Measurements from ENCODE around the gene NLK. TPM values are rescaled to one million over a fixed set of nuclear protein-coding genes. Genes with fewer than 3 reads are reported as not detected.
"Not testable (repeated sequence)": the region's sequence is repeated elsewhere in the genome, so short reads cannot be mapped to it uniquely, and the experiment has no call there.

Gene NLK
- total RNA-seq, 2 donors from 2014 or later = 19.8 to 37.0 TPM

DNA sequence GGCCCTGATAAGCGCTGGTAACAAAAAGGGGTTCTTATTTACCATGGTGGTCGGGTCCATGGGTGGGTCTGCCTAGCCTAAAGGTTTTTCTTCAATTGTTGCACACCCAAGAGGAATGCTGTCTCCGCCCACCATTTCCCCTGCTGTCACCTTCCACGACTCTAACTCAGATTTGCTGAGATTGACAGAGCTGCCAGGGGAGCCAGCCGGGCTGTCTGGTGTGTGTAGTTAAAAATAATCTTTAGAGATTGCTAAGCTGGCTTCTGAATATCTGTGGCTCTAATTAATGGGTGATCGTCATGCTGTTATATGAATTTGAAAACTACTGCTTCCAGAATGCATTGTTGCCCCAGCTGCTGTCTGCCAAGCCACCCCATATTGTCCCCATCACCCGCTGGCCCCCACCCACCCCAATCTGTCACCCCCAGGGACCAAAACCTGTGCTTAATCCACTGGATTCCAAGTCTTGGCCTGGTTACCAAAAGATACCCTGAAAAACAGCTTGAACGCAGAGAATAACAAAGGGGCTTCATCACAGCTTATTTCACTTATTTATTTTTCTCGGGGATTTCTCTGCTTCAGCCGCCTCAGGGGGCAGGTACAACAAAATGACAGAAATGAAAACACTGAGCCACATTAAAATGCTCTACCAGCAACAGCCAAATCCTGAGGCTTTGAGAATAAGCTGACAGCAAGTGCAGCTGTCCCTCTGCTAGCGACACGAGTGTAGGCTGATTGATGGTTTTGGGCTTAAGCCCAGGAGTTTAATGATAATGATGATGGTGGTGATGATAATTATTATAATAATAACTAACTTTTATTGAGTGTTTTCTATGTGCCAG is 46.1 kb upstream of the NLK start:
- intact Hi-C loops (cut with DNase I) = no loop called here
- no peak for DNase-seq (ENCODE audit: low spot score)
- H3K36me3 ChIP-seq = no peaks in the 10 kb centered on the region
- H3K27me3 ChIP-seq (replicated peaks; ENCODE audit: insufficient read depth) = no peaks in the 10 kb centered on the region
- H3K9me3 ChIP-seq = no peaks in the 10 kb centered on the region
- TF ChIP-seq CTCF (IDR thresholded peaks at IDR 0.05) (no peak), POLR2AphosphoS5 (IDR thresholded peaks at IDR 0.05) (no peak), POLR2A (IDR thresholded peaks at IDR 0.05) (no peak)
- H3K27ac ChIP-seq = no peak overlapping the region
- H3K4me1 ChIP-seq (replicated peaks) = no peaks in the 10 kb centered on the region
- 44% methylated on average over 12 of the region's 12 CpGs for WGBS
- no peak overlapping the region for H3K4me3 ChIP-seq

DNA sequence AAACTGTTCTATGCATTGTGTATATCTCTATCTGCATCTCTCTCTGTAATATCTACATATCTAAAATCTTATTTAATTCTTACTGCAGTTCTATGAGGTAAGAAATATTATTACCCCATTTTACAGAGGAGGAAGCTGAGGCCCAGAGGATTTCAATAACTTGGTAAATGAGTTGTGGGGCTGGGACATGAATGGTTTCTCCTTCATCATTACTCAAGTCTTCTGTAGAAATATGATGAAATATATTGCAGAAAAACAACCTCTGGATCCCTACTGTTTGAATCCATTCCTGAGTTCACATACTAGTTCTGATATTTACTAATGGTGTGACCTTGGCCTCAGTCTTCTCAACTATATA is 45.5 kb upstream of the NLK start:
- Histone ChIP-seq H3K27me3 (replicated peaks; ENCODE audit: insufficient read depth) (no peaks in the 10 kb centered on the region), H3K4me3 (no peak overlapping the region), H3K27ac (no peak overlapping the region), H3K4me1 (replicated peaks) (no peaks in the 10 kb centered on the region), H3K36me3 (no peaks in the 10 kb centered on the region), H3K9me3 (no peaks in the 10 kb centered on the region)
- TF ChIP-seq POLR2AphosphoS5 (IDR thresholded peaks at IDR 0.05) (no peak), POLR2A (IDR thresholded peaks at IDR 0.05) (no peak), CTCF (IDR thresholded peaks at IDR 0.05) (no peak)
- no peak for DNase-seq (ENCODE audit: low spot score)
- intact Hi-C loops (cut with DNase I) = no loop called here

GRCh38 chr17:27997522-27997921 is 45.0 kb upstream of the NLK start:
- WGBS = 71% methylated on average over 3 of the region's 3 CpGs

DNA sequence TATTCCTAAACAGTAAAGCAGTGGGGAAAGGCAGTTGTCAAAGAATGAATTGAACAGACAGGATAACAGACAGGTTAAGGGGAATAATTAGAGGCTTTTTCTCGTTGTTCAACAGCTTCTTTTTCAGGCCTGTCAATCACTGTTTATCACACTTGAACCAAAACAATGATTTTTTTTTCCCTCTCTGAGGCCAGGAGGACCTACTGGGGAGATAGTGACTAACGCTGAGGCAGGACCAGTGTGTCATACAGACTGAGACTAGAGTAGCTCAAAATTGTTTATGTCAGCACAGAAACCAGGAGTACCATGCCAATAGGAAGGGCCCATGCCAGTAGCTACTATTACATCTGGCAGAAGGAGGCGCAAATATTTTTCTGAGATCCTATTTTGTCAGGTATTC is 41.3 kb upstream of the NLK start:
- TF ChIP-seq POLR2AphosphoS5 (IDR thresholded peaks at IDR 0.05) = no peak
- no peak for TF ChIP-seq CTCF (IDR thresholded peaks at IDR 0.05)
- TF ChIP-seq POLR2A (IDR thresholded peaks at IDR 0.05) = no peak
- DNase-seq (ENCODE audit: low spot score) = no peak
- Histone ChIP-seq H3K4me1 (replicated peaks) (no peaks in the 10 kb centered on the region), H3K9me3 (no peaks in the 10 kb centered on the region), H3K36me3 (no peaks in the 10 kb centered on the region), H3K4me3 (no peak overlapping the region), H3K27ac (no peak overlapping the region), H3K27me3 (replicated peaks; ENCODE audit: insufficient read depth) (no peaks in the 10 kb centered on the region)
- WGBS = 48% methylated on average over 3 of the region's 3 CpGs
- intact Hi-C loops (cut with DNase I) = no loop called here

More at GRCh38 chr17:27997522-27997921, 45.0 kb upstream of the NLK start:
- Histone ChIP-seq H3K9me3 (no peaks in the 10 kb centered on the region), H3K36me3 (no peaks in the 10 kb centered on the region), H3K4me3 (no peak overlapping the region), H3K27me3 (replicated peaks; ENCODE audit: insufficient read depth) (no peaks in the 10 kb centered on the region), H3K27ac (no peak overlapping the region), H3K4me1 (replicated peaks) (no peaks in the 10 kb centered on the region)
- TF ChIP-seq POLR2AphosphoS5 (IDR thresholded peaks at IDR 0.05) (no peak), CTCF (IDR thresholded peaks at IDR 0.05) (no peak), POLR2A (IDR thresholded peaks at IDR 0.05) (no peak)
- intact Hi-C loops (cut with DNase I) = no loop called here
- DNase-seq (ENCODE audit: low spot score) = no peak

GRCh38 chr17:28004344-28004743 is 38.1 kb upstream of the NLK start:
- Histone ChIP-seq H3K4me1 (replicated peaks) (no peaks in the 10 kb centered on the region), H3K27me3 (replicated peaks; ENCODE audit: insufficient read depth) (no peaks in the 10 kb centered on the region), H3K36me3 (no peaks in the 10 kb centered on the region), H3K9me3 (no peaks in the 10 kb centered on the region), H3K4me3 (no peak overlapping the region), H3K27ac (no peak overlapping the region)
- WGBS = 70% methylated on average over 2 of the region's 2 CpGs
- TF ChIP-seq POLR2A (IDR thresholded peaks at IDR 0.05) (no peak), CTCF (IDR thresholded peaks at IDR 0.05) (no peak), POLR2AphosphoS5 (IDR thresholded peaks at IDR 0.05) (no peak)
- no peak for DNase-seq (ENCODE audit: low spot score)
- intact Hi-C loops (cut with DNase I) = no loop called here

DNA sequence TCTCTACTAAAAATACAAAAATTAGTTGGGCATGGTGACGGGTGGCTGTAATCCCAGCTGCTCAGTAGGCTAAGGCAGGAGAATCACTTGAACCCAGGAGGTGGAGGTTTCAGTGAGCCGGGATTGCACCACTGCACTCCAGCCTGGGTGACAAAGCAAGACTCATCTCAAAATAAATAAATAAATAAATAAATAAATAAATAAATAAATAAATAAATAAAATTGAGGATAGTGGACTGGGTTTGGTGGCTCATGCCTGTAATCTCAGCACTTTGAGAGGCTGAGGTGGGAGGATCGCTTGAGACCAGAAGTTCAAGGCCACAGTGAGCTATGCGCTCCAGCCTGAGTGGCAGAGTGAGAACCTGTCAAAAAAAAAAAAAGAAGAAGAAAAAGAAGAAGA is 34.6 kb upstream of the NLK start:
- intact Hi-C loops (cut with DNase I); H3K27me3 ChIP-seq (replicated peaks; ENCODE audit: insufficient read depth); H3K36me3 ChIP-seq; H3K27ac ChIP-seq; H3K9me3 ChIP-seq; DNase-seq (ENCODE audit: low spot score); H3K4me3 ChIP-seq; H3K4me1 ChIP-seq (replicated peaks): not testable (repeated sequence)
- 91% methylated on average over 4 of the region's 4 CpGs for WGBS
